Measurements from ENCODE around the gene PHOSPHO2.

PHOSPHO2 gene

GRCh38 chr2:169653636-169654035 lies 40.6 kb upstream of the PHOSPHO2 start:
- Histone ChIP-seq H3K36me3 (ENCODE audit: control insufficient read depth, low read length) (no peaks in the 10 kb centered on the region), H3K4me3 (ENCODE audit: low read length) (no peak overlapping the region), H3K27ac (ENCODE audit: low read depth, low read length) (no peak overlapping the region), H3K79me2 (ENCODE audit: control insufficient read depth, low read length) (no peaks in the 10 kb centered on the region), H3K9me3 (ENCODE audit: control insufficient read depth, insufficient read depth, low read length) (no peaks in the 10 kb centered on the region), H4K20me1 (ENCODE audit: control insufficient read depth, insufficient read depth, low read depth, low read length) (no peaks in the 10 kb centered on the region), H3K4me2 (ENCODE audit: low read length) (no peak overlapping the region), H3K4me1 (ENCODE audit: control insufficient read depth, low read length) (no peaks in the 10 kb centered on the region), H3F3A (ENCODE audit: control insufficient read depth, insufficient read depth) (no peaks in the 10 kb centered on the region), H3K9me2 (replicated peaks; ENCODE audit: control insufficient read depth, low read length) (no peaks in the 10 kb centered on the region), H3K27me3 (ENCODE audit: control insufficient read depth, low read length) (no peaks in the 10 kb centered on the region; the same call in 1 of the 2 replicates)
- no peak for TF ChIP-seq EZH2phosphoT487 (IDR thresholded peaks at IDR 0.05; ENCODE audit: borderline replicate concordance, low read length)
- TF ChIP-seq, protein P1, sequence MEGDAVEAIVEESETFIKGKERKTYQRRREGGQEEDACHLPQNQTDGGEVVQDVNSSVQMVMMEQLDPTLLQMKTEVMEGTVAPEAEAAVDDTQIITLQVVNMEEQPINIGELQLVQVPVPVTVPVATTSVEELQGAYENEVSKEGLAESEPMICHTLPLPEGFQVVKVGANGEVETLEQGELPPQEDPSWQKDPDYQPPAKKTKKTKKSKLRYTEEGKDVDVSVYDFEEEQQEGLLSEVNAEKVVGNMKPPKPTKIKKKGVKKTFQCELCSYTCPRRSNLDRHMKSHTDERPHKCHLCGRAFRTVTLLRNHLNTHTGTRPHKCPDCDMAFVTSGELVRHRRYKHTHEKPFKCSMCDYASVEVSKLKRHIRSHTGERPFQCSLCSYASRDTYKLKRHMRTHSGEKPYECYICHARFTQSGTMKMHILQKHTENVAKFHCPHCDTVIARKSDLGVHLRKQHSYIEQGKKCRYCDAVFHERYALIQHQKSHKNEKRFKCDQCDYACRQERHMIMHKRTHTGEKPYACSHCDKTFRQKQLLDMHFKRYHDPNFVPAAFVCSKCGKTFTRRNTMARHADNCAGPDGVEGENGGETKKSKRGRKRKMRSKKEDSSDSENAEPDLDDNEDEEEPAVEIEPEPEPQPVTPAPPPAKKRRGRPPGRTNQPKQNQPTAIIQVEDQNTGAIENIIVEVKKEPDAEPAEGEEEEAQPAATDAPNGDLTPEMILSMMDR (IDR thresholded peaks at IDR 0.05; ENCODE audit: low read depth, low read length, poor library complexity, severe bottlenecking): no peak

DNA sequence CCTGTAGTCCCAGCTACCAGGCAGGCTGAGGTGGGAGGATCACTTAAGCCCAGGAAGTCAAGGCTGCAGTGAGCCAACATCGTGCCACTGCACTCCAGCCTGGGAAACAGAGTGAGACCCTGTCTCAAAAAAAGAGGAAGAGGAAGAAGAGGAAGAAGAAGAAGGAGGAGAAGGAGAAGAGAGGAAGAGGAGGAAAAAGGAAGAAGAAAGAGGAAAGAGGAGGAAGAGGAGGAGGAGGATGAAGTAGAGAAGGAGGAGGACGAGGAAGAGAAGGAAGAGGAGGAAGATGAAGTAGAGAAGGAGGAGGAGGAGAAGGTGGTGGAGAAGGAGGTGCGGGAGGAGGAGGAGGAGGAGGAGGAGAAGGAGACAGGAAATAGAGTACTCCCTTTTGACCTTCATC lies 38.1 kb upstream of the PHOSPHO2 start:
- Histone ChIP-seq H3K27me3 (ENCODE audit: control insufficient read depth, low read length) (no peaks in the 10 kb centered on the region; the same call in 1 of the 2 replicates), H3K4me1 (ENCODE audit: control insufficient read depth, low read length) (peaks cover 6% of the 10 kb centered on the region), H4K20me1 (ENCODE audit: control insufficient read depth, insufficient read depth, low read depth, low read length) (no peaks in the 10 kb centered on the region), H3K4me3 (ENCODE audit: low read length) (no peak overlapping the region), H3K9me2 (replicated peaks; ENCODE audit: control insufficient read depth, low read length) (no peaks in the 10 kb centered on the region), H3K4me2 (ENCODE audit: low read length) (no peak overlapping the region), H3K36me3 (ENCODE audit: control insufficient read depth, low read length) (no peaks in the 10 kb centered on the region), H3K79me2 (ENCODE audit: control insufficient read depth, low read length) (no peaks in the 10 kb centered on the region), H3F3A (ENCODE audit: control insufficient read depth, insufficient read depth) (no peaks in the 10 kb centered on the region), H3K9me3 (ENCODE audit: control insufficient read depth, insufficient read depth, low read length) (no peaks in the 10 kb centered on the region), H3K27ac (ENCODE audit: low read depth, low read length) (no peak overlapping the region)
- TF ChIP-seq, protein P1 (IDR thresholded peaks at IDR 0.05; ENCODE audit: low read depth, low read length, poor library complexity, severe bottlenecking): no peak
- no peak for TF ChIP-seq EZH2phosphoT487 (IDR thresholded peaks at IDR 0.05; ENCODE audit: borderline replicate concordance, low read length)

DNA sequence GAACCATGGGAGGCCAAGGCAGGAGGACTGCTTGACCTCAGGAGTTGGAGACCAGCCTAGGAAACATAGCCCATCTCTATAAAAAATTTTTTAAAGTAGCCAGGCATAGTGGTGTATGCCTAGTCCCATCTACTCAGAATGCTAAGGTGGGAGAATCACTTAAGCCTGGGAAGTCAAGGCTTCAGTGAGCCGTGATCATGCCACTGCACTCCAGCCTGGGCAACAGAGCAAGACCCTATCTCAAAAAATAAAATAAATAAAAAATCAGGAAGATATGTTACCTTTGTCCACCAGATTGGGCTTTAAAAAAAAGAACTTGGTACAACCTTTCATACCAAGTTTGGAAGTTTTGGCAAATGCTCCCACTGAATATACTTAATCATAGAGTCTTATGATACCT lies 35.4 kb upstream of the PHOSPHO2 start:
- H3K36me3 ChIP-seq (ENCODE audit: control insufficient read depth, low read length): no peaks in the 10 kb centered on the region
- TF ChIP-seq, protein P1 (IDR thresholded peaks at IDR 0.05; ENCODE audit: low read depth, low read length, poor library complexity, severe bottlenecking): no peak

GRCh38 chr2:169659320-169659719 lies 34.9 kb upstream of the PHOSPHO2 start:
- Histone ChIP-seq H3K27me3 (ENCODE audit: control insufficient read depth, low read length) (no peaks in the 10 kb centered on the region), H3K9me2 (replicated peaks; ENCODE audit: control insufficient read depth, low read length) (no peaks in the 10 kb centered on the region), H3K4me2 (ENCODE audit: low read length) (no peak overlapping the region), H3F3A (ENCODE audit: control insufficient read depth, insufficient read depth) (no peaks in the 10 kb centered on the region), H3K9me3 (ENCODE audit: control insufficient read depth, insufficient read depth, low read length) (no peaks in the 10 kb centered on the region), H3K4me1 (ENCODE audit: control insufficient read depth, low read length) (peaks cover 12% of the 10 kb centered on the region), H4K20me1 (ENCODE audit: control insufficient read depth, insufficient read depth, low read depth, low read length) (no peaks in the 10 kb centered on the region), H3K79me2 (ENCODE audit: control insufficient read depth, low read length) (no peaks in the 10 kb centered on the region), H3K36me3 (ENCODE audit: control insufficient read depth, low read length) (no peaks in the 10 kb centered on the region), H3K27ac (ENCODE audit: low read depth, low read length) (no peak overlapping the region), H3K4me3 (ENCODE audit: low read length) (no peak overlapping the region)
- TF ChIP-seq, protein P1 (IDR thresholded peaks at IDR 0.05; ENCODE audit: low read depth, low read length, poor library complexity, severe bottlenecking): no peak
- TF ChIP-seq EZH2phosphoT487 (IDR thresholded peaks at IDR 0.05; ENCODE audit: borderline replicate concordance, low read length): no peak

More for the DNA sequence above, 35.4 kb upstream of the PHOSPHO2 start:
- Histone ChIP-seq H3K9me3 (ENCODE audit: control insufficient read depth, insufficient read depth, low read length) (no peaks in the 10 kb centered on the region), H3K9me2 (replicated peaks; ENCODE audit: control insufficient read depth, low read length) (no peaks in the 10 kb centered on the region), H3K79me2 (ENCODE audit: control insufficient read depth, low read length) (no peaks in the 10 kb centered on the region), H3K4me1 (ENCODE audit: control insufficient read depth, low read length) (peaks cover 12% of the 10 kb centered on the region), H3K4me3 (ENCODE audit: low read length) (no peak overlapping the region), H4K20me1 (ENCODE audit: control insufficient read depth, insufficient read depth, low read depth, low read length) (no peaks in the 10 kb centered on the region), H3K27ac (ENCODE audit: low read depth, low read length) (no peak overlapping the region), H3K4me2 (ENCODE audit: low read length) (no peak overlapping the region), H3K27me3 (ENCODE audit: control insufficient read depth, low read length) (no peaks in the 10 kb centered on the region), H3F3A (ENCODE audit: control insufficient read depth, insufficient read depth) (no peaks in the 10 kb centered on the region)

Measured in DOHH2 (cell line).